ENCODE measurements around the gene SEPTIN5. TPM values are rescaled to one million over a fixed set of nuclear protein-coding genes. Genes with fewer than 3 reads are reported as not detected.

The SEPTIN5 gene
- total RNA-seq, 3 donors from 2014 or later (not counting 1 experiment from before 2014, with no cell fraction given) = 0.52 to 4.5 (median 1.9) TPM

DNA sequence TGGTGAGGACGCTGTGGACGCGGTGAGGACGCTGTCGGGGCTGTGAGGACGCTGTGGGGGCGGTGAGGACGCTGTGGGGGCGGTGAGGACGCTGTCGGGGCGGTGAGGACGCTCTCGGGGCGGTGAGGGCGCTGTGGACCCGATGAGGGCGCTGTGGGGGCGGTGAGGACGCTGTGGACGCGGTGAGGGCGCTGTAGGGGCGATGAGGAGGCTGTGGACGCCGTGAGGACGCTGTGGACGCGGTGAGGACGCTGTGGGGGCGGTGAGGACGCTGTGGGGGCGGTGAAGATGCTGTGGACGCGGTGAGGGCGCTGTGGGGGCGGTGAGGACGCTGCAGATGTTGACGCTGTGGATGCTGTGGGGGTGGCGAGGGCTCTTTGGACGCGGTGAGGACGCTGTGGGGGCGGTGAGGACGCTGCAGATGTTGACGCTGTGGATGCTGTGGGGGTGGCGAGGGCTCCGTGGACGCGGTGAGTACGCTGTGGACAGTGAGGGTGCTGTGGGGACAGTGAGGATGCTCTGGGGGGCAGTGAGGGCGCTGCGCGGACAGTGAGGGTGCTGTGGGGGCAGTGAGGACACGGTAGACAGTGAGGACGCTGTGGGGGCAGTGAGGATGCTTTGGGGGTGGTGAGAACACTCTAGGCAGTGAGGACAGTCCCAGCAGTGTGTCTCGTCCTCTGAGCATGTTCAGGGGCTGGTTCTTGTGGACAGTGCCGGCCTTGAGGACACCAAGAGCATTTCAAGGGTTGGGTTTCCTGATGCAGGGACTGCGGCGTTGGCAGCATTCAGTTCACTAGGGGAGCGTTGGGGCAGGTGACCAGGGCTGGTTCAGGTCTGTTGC is 13.2 kb downstream of the SEPTIN5 start:
- Histone ChIP-seq H3K9me3 (ENCODE audit: control insufficient read depth, insufficient read depth, low read length) (no peaks in the 10 kb centered on the region), H3K4me1 (ENCODE audit: control insufficient read depth, insufficient read depth, low read length) (peaks cover 27% of the 10 kb centered on the region), H3K27me3 (ENCODE audit: control insufficient read depth, insufficient read depth, low read length) (peaks cover 16% of the 10 kb centered on the region), H3K4me3 (ENCODE audit: low read length) (no peak overlapping the region), H3K27ac (ENCODE audit: low read length) (no peak overlapping the region), H3K36me3 (ENCODE audit: control insufficient read depth, insufficient read depth, low read length) (no peaks in the 10 kb centered on the region)
- 81% methylated on average over 61 of the region's 61 CpGs for WGBS (ENCODE audit: insufficient coverage)
- Mint-ChIP-seq H3K4me3 (no peak overlapping the region), H3K36me3 (no peaks in the 10 kb centered on the region), H3K27me3 (ENCODE audit: low read depth in 2 of 2) (peaks cover 8 to 19% of the 10 kb centered on the region in 2 donors), H3K27ac (no peak overlapping the region), H3K4me1 (peaks cover 0 to 21% of the 10 kb centered on the region in 2 donors), H3K9me3 (no peaks in the 10 kb centered on the region)
- no peak for ATAC-seq
- no peak for DNase-seq
- intact Hi-C loops (cut with micrococcal nuclease) = no loop called here
- no peak for TF ChIP-seq CTCF (IDR thresholded peaks at IDR 0.05)

DNA sequence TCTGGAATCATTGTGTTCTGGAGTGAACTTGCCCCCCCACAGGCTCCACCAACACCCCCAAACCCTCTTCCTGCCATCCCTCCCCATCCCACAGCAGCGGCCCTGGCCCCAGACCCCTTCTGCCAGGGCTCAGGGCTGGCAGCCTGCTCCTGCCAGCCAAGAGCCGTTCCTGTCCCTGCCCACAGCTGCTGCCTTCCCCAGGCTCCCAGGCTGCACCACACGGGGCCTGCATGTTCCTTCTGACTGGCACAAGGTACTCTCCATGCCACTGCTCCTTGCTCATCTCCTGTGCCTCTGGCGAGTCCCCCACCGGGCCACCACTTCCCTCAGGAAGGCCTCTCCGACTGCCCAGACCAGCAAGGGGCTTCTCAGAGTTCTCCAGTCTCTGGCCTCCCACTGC is 14.0 kb downstream of the SEPTIN5 start:
- Histone ChIP-seq H3K4me3 (ENCODE audit: low read length) (no peak overlapping the region), H3K36me3 (ENCODE audit: control insufficient read depth, insufficient read depth, low read length) (no peaks in the 10 kb centered on the region), H3K27me3 (ENCODE audit: control insufficient read depth, insufficient read depth, low read length) (peaks cover 11% of the 10 kb centered on the region), H3K27ac (ENCODE audit: low read length) (no peak overlapping the region), H3K4me1 (ENCODE audit: control insufficient read depth, insufficient read depth, low read length) (peaks cover 20% of the 10 kb centered on the region), H3K9me3 (ENCODE audit: control insufficient read depth, insufficient read depth, low read length) (no peaks in the 10 kb centered on the region)
- Mint-ChIP-seq H3K27ac (no peak overlapping the region), H3K4me3 (no peak overlapping the region), H3K36me3 (no peaks in the 10 kb centered on the region), H3K4me1 (peaks cover 0 to 15% of the 10 kb centered on the region in 2 donors), H3K27me3 (ENCODE audit: low read depth in 2 of 2) (peaks cover 8 to 15% of the 10 kb centered on the region in 2 donors), H3K9me3 (no peaks in the 10 kb centered on the region)
- DNase-seq (no peak), ATAC-seq (no peak)
- TF ChIP-seq CTCF (IDR thresholded peaks at IDR 0.05) = no peak
- intact Hi-C loops (cut with micrococcal nuclease) = no loop called here
- 72% methylated on average over 6 of the region's 6 CpGs for WGBS (ENCODE audit: insufficient coverage)

DNA sequence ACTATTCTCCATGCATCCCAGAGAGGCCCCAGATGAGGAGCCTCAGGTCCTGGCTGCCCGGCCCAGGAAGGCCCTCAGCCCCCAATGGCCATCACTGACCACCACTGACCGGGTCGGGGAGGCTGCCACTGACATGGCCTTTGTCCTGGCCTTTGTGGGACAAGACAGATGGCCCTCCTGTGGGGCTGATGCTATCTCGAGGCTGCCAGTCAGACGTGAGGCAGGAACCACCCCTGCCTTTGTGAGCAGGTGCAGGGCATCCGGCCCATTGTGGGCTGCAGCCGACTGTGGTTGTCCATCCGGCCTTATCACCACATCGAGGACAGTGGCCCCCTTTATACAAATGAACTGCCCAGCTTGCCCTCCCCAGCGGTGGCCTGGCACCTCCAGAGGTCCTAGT is 14.5 kb downstream of the SEPTIN5 start:
- Mint-ChIP-seq H3K27ac (no peak overlapping the region), H3K36me3 (no peaks in the 10 kb centered on the region), H3K9me3 (no peaks in the 10 kb centered on the region), H3K4me1 (peaks cover 0 to 11% of the 10 kb centered on the region in 2 donors), H3K27me3 (ENCODE audit: low read depth in 2 of 2) (peaks cover 8 to 15% of the 10 kb centered on the region in 2 donors), H3K4me3 (no peak overlapping the region)
- Histone ChIP-seq H3K4me3 (ENCODE audit: low read length) (no peak overlapping the region), H3K4me1 (ENCODE audit: control insufficient read depth, insufficient read depth, low read length) (peaks cover 16% of the 10 kb centered on the region), H3K27me3 (ENCODE audit: control insufficient read depth, insufficient read depth, low read length) (peaks cover 9% of the 10 kb centered on the region), H3K9me3 (ENCODE audit: control insufficient read depth, insufficient read depth, low read length) (no peaks in the 10 kb centered on the region), H3K36me3 (ENCODE audit: control insufficient read depth, insufficient read depth, low read length) (no peaks in the 10 kb centered on the region), H3K27ac (ENCODE audit: low read length) (no peak overlapping the region)
- DNase-seq (no peak), ATAC-seq (no peak)
- WGBS (ENCODE audit: insufficient coverage) = 56% methylated on average over 10 of the region's 10 CpGs
- TF ChIP-seq CTCF (IDR thresholded peaks at IDR 0.05) = no peak
- intact Hi-C loops (cut with micrococcal nuclease) = no loop called here

Data from natural killer cell (primary cell).